ENCODE data around the gene CAPN7.

Gene CAPN7

DNA sequence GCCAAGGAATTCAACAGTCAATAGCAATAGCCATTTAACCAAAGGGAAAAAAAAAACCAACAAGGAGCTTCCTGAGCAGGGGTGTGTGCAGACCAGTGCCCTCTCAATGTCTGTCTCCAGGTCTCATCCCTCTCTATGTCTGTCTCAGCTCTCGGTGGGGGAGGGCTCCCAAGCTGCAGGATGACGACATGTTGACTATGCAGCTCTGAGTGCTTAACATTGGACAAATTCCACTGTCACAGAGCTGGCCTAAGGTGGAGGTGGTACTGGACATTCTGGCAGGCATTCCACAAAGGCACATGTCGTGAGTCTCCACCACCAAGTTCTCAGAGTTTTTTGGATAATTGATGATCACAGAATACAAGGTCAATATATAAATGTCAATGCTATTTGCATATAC lies 2.0 kb upstream of the CAPN7 start:
- TF ChIP-seq, protein P1, sequence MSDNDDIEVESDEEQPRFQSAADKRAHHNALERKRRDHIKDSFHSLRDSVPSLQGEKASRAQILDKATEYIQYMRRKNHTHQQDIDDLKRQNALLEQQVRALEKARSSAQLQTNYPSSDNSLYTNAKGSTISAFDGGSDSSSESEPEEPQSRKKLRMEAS (IDR thresholded peaks at IDR 0.05) = no peak
- TF ChIP-seq ZBTB7A (IDR thresholded peaks at IDR 0.05; ENCODE audit: low read depth) (no peak), RAD21 (IDR thresholded peaks at IDR 0.05; ENCODE audit: low read depth) (no peak), FOXM1 (IDR thresholded peaks at IDR 0.05; ENCODE audit: borderline replicate concordance, low read depth) (no peak), EGR1 (IDR thresholded peaks at IDR 0.05) (no peak), CEBPB (IDR thresholded peaks at IDR 0.05) (no peak), TCF12 (IDR thresholded peaks at IDR 0.05; ENCODE audit: low read depth) (no peak), EP300 (IDR thresholded peaks at IDR 0.05; ENCODE audit: borderline replicate concordance) (no peak), NFIC (IDR thresholded peaks at IDR 0.05) (no peak), TEAD4 (IDR thresholded peaks at IDR 0.05) (no peak), CREB1 (IDR thresholded peaks at IDR 0.05; ENCODE audit: low read depth) (no peak), YY1 (IDR thresholded peaks at IDR 0.05; ENCODE audit: low read depth) (no peak), TAF1 (IDR thresholded peaks at IDR 0.05; ENCODE audit: low read depth) (no peak)
- TF ChIP-seq, protein P2, sequence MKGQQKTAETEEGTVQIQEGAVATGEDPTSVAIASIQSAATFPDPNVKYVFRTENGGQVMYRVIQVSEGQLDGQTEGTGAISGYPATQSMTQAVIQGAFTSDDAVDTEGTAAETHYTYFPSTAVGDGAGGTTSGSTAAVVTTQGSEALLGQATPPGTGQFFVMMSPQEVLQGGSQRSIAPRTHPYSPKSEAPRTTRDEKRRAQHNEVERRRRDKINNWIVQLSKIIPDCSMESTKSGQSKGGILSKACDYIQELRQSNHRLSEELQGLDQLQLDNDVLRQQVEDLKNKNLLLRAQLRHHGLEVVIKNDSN (IDR thresholded peaks at IDR 0.05) = no peak
- TF ChIP-seq, protein P3, sequence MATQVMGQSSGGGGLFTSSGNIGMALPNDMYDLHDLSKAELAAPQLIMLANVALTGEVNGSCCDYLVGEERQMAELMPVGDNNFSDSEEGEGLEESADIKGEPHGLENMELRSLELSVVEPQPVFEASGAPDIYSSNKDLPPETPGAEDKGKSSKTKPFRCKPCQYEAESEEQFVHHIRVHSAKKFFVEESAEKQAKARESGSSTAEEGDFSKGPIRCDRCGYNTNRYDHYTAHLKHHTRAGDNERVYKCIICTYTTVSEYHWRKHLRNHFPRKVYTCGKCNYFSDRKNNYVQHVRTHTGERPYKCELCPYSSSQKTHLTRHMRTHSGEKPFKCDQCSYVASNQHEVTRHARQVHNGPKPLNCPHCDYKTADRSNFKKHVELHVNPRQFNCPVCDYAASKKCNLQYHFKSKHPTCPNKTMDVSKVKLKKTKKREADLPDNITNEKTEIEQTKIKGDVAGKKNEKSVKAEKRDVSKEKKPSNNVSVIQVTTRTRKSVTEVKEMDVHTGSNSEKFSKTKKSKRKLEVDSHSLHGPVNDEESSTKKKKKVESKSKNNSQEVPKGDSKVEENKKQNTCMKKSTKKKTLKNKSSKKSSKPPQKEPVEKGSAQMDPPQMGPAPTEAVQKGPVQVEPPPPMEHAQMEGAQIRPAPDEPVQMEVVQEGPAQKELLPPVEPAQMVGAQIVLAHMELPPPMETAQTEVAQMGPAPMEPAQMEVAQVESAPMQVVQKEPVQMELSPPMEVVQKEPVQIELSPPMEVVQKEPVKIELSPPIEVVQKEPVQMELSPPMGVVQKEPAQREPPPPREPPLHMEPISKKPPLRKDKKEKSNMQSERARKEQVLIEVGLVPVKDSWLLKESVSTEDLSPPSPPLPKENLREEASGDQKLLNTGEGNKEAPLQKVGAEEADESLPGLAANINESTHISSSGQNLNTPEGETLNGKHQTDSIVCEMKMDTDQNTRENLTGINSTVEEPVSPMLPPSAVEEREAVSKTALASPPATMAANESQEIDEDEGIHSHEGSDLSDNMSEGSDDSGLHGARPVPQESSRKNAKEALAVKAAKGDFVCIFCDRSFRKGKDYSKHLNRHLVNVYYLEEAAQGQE (IDR thresholded peaks at IDR 0.05; ENCODE audit: low read depth) = no peak

DNA sequence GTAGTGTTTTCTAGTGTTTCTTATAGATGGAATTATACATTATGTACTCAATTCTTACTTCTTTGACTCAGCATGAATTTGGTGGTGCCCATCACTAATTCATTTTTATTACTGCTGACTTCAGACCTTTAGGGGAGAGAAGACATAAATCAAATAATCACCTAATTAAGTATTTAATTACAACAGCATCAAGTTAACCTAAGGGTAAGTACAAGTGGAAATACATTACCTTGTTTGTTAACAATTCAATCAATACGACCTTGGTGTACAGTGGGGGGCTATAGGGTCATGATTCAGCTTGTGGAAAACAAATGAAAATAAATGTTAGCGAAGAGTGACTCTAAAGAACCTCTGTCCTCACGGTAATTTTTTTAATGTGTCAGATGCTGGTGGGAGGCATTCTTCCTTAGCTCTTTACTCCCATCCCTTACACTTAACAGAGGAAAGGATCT lies 538 bp upstream of the CAPN7 start:
- TF ChIP-seq CEBPB (IDR thresholded peaks at IDR 0.05) (no peak), TEAD4 (IDR thresholded peaks at IDR 0.05) (no peak), RAD21 (IDR thresholded peaks at IDR 0.05; ENCODE audit: low read depth) (no peak), NFIC (IDR thresholded peaks at IDR 0.05) (no peak), CREB1 (IDR thresholded peaks at IDR 0.05; ENCODE audit: low read depth) (no peak), EP300 (IDR thresholded peaks at IDR 0.05; ENCODE audit: borderline replicate concordance) (no peak)
- TF ChIP-seq, protein P2 (IDR thresholded peaks at IDR 0.05) = no peak
- TF ChIP-seq, protein P1 (IDR thresholded peaks at IDR 0.05) = no peak
- TF ChIP-seq, protein P3 (IDR thresholded peaks at IDR 0.05; ENCODE audit: low read depth) = no peak

DNA sequence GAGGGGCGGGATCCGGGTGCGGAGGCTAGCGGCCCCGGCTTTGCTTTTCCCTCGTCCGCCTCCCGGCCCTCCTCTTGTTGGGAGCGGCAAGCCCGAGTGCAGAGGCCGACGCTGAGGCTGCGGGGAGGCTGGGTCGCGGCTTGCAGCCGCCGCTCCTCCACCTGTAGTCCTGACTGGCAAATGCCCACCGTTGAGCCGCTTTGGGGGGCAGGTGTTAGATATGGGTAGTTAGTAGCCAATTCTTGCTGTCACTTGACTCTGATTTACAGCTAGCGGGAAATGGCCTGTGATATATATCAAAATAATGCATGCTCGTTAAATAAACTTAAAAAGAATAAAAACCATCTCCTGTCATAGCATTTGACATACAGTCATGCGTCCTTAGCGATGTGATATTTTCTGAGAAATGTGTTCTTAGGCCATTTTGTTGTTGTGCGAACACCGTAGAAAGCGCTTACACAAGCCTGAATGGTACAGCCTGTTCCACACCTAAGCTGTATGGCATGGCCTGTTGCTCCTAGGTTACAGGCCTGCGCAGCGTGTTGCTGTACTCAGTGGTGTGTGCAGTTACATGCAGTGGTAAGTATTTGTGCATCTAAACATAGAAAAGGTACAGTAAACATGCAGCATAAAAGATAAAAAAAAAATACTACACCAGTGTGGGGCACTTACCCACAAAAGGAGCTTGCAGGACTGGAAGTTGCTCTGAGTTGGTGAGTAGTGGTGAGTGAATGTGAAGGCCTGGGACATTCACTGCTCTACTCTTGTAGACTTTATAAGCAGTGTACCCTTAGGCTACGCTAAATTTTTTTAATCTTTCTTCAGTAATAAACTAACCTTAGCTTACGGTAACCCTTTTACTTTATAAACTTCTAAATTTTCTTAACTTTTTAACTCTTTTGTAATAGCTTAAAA lies 873 bp downstream of the CAPN7 start:
- no peak for TF ChIP-seq EP300 (IDR thresholded peaks at IDR 0.05; ENCODE audit: borderline replicate concordance)
- TF ChIP-seq, protein P1 (IDR thresholded peaks at IDR 0.05) = peak; percentile 16; the same call in 1 of the 2 replicates

DNA sequence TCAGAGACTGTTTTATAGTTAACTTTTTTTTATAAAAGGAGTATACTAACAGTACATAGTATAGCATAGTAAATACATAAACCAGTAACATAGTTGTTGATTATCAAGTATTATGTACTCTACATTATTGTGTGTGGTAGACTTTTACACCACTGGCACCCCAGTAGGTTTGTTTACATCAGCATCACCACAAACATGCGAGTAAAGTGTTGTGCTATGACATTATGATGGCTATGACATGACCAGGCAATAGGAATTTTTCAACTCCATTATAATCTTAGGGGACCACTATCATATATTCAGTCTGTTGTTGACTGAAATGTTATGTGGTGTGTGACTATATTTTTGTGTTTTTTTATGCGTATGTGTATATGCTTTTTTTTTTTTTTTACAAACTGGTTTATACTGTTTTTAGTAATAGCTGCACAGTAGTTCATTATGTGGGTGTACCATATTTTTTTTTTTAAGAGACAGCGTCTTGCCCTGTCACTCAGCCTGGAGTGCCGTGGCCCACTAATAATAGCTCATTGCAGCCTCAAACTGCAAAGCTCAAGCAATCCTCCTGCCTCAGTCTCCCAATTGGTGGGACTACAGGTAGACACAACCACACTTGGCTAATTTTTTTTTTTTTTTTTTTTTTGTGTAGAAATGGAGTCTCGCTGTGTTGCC lies 1.9 kb downstream of the CAPN7 start:
- TF ChIP-seq, protein P3 (IDR thresholded peaks at IDR 0.05; ENCODE audit: low read depth) = no peak
- TF ChIP-seq, protein P1 (IDR thresholded peaks at IDR 0.05) = no peak
- TF ChIP-seq NFIC (IDR thresholded peaks at IDR 0.05) (no peak), FOXM1 (IDR thresholded peaks at IDR 0.05; ENCODE audit: borderline replicate concordance, low read depth) (no peak), EP300 (IDR thresholded peaks at IDR 0.05; ENCODE audit: borderline replicate concordance) (no peak), CREB1 (IDR thresholded peaks at IDR 0.05; ENCODE audit: low read depth) (no peak), YY1 (IDR thresholded peaks at IDR 0.05; ENCODE audit: low read depth) (no peak), RAD21 (IDR thresholded peaks at IDR 0.05; ENCODE audit: low read depth) (no peak), CEBPB (IDR thresholded peaks at IDR 0.05) (no peak)

Measured in Ishikawa (cell line).